ENCODE measurements around the gene ARHGDIG. TPM values are rescaled to one million over a fixed set of nuclear protein-coding genes. Genes with fewer than 3 reads are reported as not detected.

ARHGDIG gene
- total RNA-seq, 1 donor from 2014 or later, result 13.8 TPM

- Mint-ChIP-seq H3K36me3 (ENCODE audit: unreplicated experiment) (peaks cover 4% of the 10 kb centered on the region), H3K27me3 (ENCODE audit: unreplicated experiment) (peaks cover 9% of the 10 kb centered on the region), H3K27ac (ENCODE audit: unreplicated experiment) (peak within 1 kb of the TSS; percentile 66), H3K4me3 (ENCODE audit: unreplicated experiment) (peak within 1 kb of the TSS; percentile 64), H3K9me3 (ENCODE audit: unreplicated experiment) (peaks cover 4% of the 10 kb centered on the region), H3K4me1 (ENCODE audit: low read depth, unreplicated experiment) (peaks cover 1% of the 10 kb centered on the region)
- DNase-seq, result no peak
- TF ChIP-seq CTCF (IDR thresholded peaks at IDR 0.05; ENCODE audit: partially characterized antibody, unreplicated experiment), result no peak
Measured at GRCh38 chr16:275786-276232, 4.6 kb upstream of the ARHGDIG start, which contains the start of gene RGS11. Gene RGS11, minus strand, starts transcription at chr16:275944. Its CDS starts 33 bp downstream, at chr16:275911.

GRCh38 chr16:276426-277077 is 3.8 kb upstream of the ARHGDIG start:
- TF ChIP-seq CTCF (IDR thresholded peaks at IDR 0.05; ENCODE audit: partially characterized antibody, unreplicated experiment), result no peak
- Mint-ChIP-seq H3K27me3 (ENCODE audit: unreplicated experiment) (peaks cover 9% of the 10 kb centered on the region), H3K36me3 (ENCODE audit: unreplicated experiment) (peaks cover 4% of the 10 kb centered on the region), H3K4me1 (ENCODE audit: low read depth, unreplicated experiment) (peaks cover 1% of the 10 kb centered on the region), H3K9me3 (ENCODE audit: unreplicated experiment) (peaks cover 4% of the 10 kb centered on the region), H3K27ac (ENCODE audit: unreplicated experiment) (peak overlapping the region; percentile 66), H3K4me3 (ENCODE audit: unreplicated experiment) (peak overlapping the region; percentile 64)
- no peak for DNase-seq

- no peak for DNase-seq
- H3K4me1 Mint-ChIP-seq (ENCODE audit: low read depth, unreplicated experiment), result no peaks in the 10 kb centered on the region
- no peaks in the 10 kb centered on the region for H3K36me3 Mint-ChIP-seq (ENCODE audit: unreplicated experiment)
- peak overlapping the region; percentile 44 for H3K27ac Mint-ChIP-seq (ENCODE audit: unreplicated experiment)
- H3K4me3 Mint-ChIP-seq (ENCODE audit: unreplicated experiment), result no peak overlapping the region
- peaks cover 9% of the 10 kb centered on the region for H3K27me3 Mint-ChIP-seq (ENCODE audit: unreplicated experiment)
- H3K9me3 Mint-ChIP-seq (ENCODE audit: unreplicated experiment), result peaks cover 4% of the 10 kb centered on the region
- TF ChIP-seq CTCF (IDR thresholded peaks at IDR 0.05; ENCODE audit: partially characterized antibody, unreplicated experiment), result no peak
Measured at GRCh38 chr16:278863-279366, 1.5 kb upstream of the ARHGDIG start.

- TF ChIP-seq CTCF (IDR thresholded peaks at IDR 0.05; ENCODE audit: partially characterized antibody, unreplicated experiment), result no peak
- Mint-ChIP-seq H3K4me1 (ENCODE audit: low read depth, unreplicated experiment) (no peaks in the 10 kb centered on the region), H3K4me3 (ENCODE audit: unreplicated experiment) (no peak overlapping the region), H3K27me3 (ENCODE audit: unreplicated experiment) (peaks cover 11% of the 10 kb centered on the region), H3K36me3 (ENCODE audit: unreplicated experiment) (no peaks in the 10 kb centered on the region), H3K27ac (ENCODE audit: unreplicated experiment) (no peak overlapping the region), H3K9me3 (ENCODE audit: unreplicated experiment) (peaks cover 4% of the 10 kb centered on the region)
- DNase-seq, result no peak
Measured at GRCh38 chr16:279531-279930, 860 bp upstream of the ARHGDIG start.

- no peak overlapping the region for H3K27ac Mint-ChIP-seq (ENCODE audit: unreplicated experiment)
- peaks cover 4% of the 10 kb centered on the region for H3K9me3 Mint-ChIP-seq (ENCODE audit: unreplicated experiment)
- no peaks in the 10 kb centered on the region for H3K4me1 Mint-ChIP-seq (ENCODE audit: low read depth, unreplicated experiment)
- no peaks in the 10 kb centered on the region for H3K36me3 Mint-ChIP-seq (ENCODE audit: unreplicated experiment)
- DNase-seq, result no peak
- peaks cover 11% of the 10 kb centered on the region for H3K27me3 Mint-ChIP-seq (ENCODE audit: unreplicated experiment)
- H3K4me3 Mint-ChIP-seq (ENCODE audit: unreplicated experiment), result no peak overlapping the region
- TF ChIP-seq CTCF (IDR thresholded peaks at IDR 0.05; ENCODE audit: partially characterized antibody, unreplicated experiment), result no peak
Measured at GRCh38 chr16:280005-280460, 358 bp upstream of the ARHGDIG start.
